VCaP (cell line): ENCODE measurements around the gene GZMB.

Experiments
- H3K27ac ChIP-seq: fragments of 450-650 bp; 2 replicates; pipeline ENCODE4 v1.5.1; 2017
- TF ChIP-seq, protein P1 (sequence below): fragments of 450-650 bp; conservative IDR thresholded peaks from 2 replicates; pipeline ENCODE4 v1.5.1; 2017; ENCODE audit warnings: mild to moderate bottlenecking, moderate library complexity

Gene GZMB

DNA sequence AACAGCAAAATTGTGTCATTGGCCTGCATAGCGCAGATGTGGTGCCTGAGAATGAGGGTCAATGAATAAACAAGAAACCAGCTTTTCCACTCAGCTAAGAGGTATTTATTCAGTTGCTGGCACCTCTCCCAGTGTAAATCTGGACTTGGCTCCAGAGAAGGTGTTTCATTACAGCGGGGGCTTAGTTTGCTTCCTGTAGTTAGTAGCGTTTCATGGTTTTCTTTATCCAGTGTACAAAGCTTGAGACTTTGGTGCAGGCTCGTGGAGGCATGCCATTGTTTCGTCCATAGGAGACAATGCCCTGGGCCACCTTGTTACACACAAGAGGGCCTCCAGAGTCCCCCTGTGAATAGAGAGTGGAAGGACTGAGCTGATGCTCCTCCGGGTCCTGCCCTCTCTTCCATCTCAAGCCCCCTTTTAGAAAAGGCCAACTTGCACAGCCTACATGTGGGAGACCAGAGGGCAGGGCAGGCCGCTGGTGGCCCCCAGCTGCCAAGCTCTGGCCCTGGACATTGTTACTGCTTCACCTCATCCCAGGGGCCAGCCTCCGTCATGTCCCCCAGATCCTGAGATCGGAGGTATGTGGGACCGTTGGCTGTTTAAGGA is 3.0 kb downstream of the GZMB start:
- TF ChIP-seq, protein P1, sequence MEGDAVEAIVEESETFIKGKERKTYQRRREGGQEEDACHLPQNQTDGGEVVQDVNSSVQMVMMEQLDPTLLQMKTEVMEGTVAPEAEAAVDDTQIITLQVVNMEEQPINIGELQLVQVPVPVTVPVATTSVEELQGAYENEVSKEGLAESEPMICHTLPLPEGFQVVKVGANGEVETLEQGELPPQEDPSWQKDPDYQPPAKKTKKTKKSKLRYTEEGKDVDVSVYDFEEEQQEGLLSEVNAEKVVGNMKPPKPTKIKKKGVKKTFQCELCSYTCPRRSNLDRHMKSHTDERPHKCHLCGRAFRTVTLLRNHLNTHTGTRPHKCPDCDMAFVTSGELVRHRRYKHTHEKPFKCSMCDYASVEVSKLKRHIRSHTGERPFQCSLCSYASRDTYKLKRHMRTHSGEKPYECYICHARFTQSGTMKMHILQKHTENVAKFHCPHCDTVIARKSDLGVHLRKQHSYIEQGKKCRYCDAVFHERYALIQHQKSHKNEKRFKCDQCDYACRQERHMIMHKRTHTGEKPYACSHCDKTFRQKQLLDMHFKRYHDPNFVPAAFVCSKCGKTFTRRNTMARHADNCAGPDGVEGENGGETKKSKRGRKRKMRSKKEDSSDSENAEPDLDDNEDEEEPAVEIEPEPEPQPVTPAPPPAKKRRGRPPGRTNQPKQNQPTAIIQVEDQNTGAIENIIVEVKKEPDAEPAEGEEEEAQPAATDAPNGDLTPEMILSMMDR, result no peak

DNA sequence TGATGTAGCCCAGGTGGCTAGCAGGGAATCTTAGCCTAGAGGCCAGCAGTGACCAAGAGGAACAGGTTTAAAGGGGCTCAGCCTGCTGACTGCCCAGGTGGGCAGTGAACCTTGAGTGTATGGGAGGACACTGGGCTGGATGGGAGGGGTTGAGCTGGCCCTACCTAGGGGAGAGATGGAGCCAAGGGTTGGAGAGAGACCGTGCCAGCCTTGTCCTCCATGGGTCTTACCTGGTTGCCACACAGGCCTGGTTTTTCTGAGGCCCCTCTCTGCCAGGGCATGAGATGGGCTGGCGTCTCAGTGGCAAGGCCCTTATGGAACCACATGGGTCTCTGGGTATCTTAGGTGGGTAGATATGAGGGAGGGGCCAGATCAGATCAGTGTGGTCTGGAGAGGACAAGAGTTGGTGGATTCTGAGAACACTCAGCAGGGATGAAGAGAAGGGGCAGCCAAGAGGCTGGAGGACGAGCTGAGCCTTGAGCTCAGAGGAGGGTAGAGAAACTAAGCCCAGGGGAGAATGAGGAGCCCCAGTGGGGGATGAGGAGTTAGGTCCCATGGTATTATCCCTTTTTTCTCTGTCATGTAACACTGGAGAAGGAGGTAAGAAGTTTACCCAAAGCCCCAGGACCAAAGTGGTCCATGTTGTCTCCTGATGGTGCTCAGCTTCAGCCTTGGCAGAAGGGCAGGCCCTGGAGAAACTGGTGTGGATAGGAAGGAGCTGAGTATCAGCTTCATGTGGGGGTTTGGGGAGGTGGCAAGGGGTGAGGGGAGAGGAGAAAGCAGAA is 3.7 kb downstream of the GZMB start:
- peak overlapping the region; percentile 79 for H3K27ac ChIP-seq
- TF ChIP-seq, protein P1, result no peak

More for the DNA sequence above, 3.0 kb downstream of the GZMB start:
- H3K27ac ChIP-seq, result peak overlapping the region; percentile 79

DNA sequence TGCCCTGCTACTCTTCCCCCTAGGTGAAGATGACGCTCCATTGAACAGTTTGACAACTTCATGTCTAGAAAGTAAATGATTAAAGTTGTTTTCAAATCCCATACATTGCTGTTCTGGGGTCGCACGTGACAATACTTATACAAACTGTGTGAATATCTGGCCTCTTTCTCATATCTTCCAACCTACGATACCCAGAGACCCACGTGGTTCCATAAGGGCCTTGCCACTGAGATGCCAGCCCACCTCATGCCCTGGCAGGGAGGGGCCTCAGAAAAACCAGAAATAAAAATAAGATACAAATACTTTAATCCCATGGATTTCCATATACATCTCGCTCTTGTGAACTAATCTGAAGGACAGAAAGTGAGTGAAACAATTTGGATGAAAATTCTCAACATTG is 4.5 kb downstream of the GZMB start:
- TF ChIP-seq, protein P1, result no peak
- H3K27ac ChIP-seq, result no peak overlapping the region; the same call in 1 of the 2 replicates

DNA sequence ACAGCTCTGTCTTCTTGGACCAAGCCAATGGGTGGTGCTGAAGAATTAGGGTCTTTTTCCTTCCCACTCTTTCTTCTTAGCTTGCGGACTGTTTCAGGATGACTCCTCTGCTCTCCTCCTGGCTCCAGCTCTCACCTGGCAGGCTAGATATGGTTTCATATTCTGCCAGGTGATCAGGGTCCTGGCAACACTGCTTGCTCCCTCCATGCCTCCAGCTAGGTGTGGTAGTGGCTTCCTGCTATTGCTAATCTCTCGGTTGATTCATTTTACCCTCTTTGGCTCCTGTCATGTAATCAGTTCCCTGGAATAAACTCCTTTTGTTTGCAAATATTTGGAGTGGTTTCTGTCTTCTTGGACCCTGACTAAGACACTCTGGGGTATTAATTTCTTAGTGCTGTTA is 20.2 kb downstream of the GZMB start:
- no peak overlapping the region for H3K27ac ChIP-seq
- TF ChIP-seq, protein P1, result no peak

DNA sequence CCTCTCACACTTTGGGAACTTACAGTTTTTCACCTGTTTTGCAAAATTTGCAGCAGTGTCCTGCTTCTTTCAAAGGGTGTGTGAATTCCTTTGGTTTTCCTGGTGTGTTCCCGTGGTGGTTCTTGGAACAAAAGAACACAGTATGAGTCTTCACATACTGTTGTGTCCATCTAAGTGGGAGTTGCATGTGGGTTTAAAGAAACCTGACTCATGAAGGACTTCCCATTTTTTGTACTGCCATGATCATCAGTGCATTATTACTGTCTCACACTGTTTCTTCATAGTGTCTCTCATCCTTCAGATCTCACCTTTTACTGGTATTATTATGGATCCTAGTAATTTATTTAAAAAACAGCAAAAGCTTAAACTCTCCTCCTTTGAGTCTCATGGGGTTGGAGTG is 20.7 kb downstream of the GZMB start:
- H3K27ac ChIP-seq, result no peak overlapping the region
- TF ChIP-seq, protein P1, result no peak

DNA sequence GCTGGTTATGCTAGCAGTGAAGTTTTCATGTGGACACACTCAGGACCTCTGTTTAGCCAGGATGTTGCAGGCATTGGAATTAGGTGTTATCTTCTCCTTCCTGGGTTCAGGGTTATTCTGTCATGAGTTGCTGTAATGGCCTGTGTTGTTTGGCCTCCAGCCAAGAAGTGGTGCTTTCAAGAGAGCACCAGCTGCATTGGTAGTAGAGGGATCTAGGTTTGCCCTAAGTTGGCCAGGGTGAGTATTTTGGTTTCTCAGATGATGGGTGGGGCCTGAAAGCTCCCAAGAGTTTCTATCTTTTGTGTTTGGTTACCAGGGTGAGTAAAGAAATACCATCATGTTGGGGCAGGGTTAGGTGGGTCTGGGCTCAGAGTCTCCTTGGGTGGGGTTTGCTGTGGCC is 21.8 kb downstream of the GZMB start:
- TF ChIP-seq, protein P1, result no peak
- no peak overlapping the region for H3K27ac ChIP-seq

DNA sequence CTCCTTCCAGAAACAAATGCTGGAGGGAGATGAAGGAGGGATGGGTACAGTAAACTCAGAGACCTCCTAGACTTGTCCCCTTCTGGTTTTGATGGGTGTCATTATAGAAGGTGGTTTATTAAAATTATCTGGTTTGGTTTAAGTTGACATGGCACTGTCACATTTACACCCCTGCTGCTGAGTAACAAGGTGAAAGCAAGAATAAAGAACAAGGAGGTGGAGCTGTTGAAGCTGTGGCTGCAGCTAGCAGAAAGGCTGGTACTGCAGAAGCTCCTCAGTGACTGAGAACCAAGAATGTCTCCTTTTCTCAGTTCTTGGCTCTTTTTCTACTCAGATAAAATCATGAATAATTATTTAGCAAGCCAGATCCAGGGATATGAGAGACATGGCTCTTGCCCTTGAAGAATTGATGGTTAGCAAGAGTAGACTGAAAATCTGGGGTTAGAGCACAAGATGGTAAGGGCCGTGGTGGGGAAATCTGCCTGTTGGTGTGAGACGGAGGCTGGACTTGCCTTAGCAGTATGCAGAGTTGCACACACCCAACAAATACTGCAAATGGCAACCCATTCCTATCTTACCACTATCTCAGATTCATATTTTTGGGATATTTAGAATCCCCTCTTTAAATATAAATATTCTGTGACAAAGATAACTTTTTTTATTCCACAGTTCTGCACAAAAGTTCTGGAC is 24.2 kb downstream of the GZMB start, which contains the start of gene GZMH:
TSS of gene GZMH (minus strand) at position 31 of the 690 bp plus-strand sequence. CDS start 72 bp downstream, outside the sequence.
- TF ChIP-seq, protein P1, result no peak
- H3K27ac ChIP-seq, result no peak within 1 kb of the TSS
